ENCODE measurements around the gene MYO10. TPM values are rescaled to one million over a fixed set of nuclear protein-coding genes. Genes with fewer than 3 reads are reported as not detected.

Gene MYO10
- total and polyA plus RNA-seq, 4 experiments from 2014 or later: 0.05 to 0.17 TPM; not detected in 2

GRCh38 chr5:16856531-16856930 lies 79.6 kb downstream of the MYO10 start:
- H3K4me1 Mint-ChIP-seq: no peaks in the 10 kb centered on the region
- H3K36me3 Mint-ChIP-seq: no peaks in the 10 kb centered on the region
- intact Hi-C loops (cut with micrococcal nuclease): no loop called here
- no peak overlapping the region for H3K4me3 ChIP-seq (ENCODE audit: low read length in 2 of 2)
- ChIA-PET CTCF (ENCODE audit: partially characterized antibody) (no interaction called here), POLR2A (ENCODE audit: partially characterized antibody) (no interaction called here)
- DNase-seq: no peak
- H3K4me1 ChIP-seq (ENCODE audit: insufficient read depth, low read length): no peaks in the 10 kb centered on the region
- H3K27ac Mint-ChIP-seq: no peak overlapping the region
- no peaks in the 10 kb centered on the region for H3K9me3 ChIP-seq (ENCODE audit: control insufficient read depth in 1 of 2, low read length in 2 of 2)
- no peaks in the 10 kb centered on the region for H3K36me3 ChIP-seq (ENCODE audit: insufficient read depth, low read length)
- H3K27me3 ChIP-seq (ENCODE audit: insufficient read depth, low read length): no peaks in the 10 kb centered on the region
- H3K27me3 Mint-ChIP-seq: peaks cover 0 to 1% of the 10 kb centered on the region in 2 donors
- no peak overlapping the region for H3K27ac ChIP-seq (ENCODE audit: low read depth, low read length)
- H3K9me3 Mint-ChIP-seq: peaks cover 0 to 18% (median 3%) of the 10 kb centered on the region in 8 donors
- H3K4me3 Mint-ChIP-seq: no peak overlapping the region

GRCh38 chr5:16855898-16856297 lies 80.2 kb downstream of the MYO10 start:
- no peaks in the 10 kb centered on the region for H3K27me3 ChIP-seq (ENCODE audit: insufficient read depth, low read length)
- H3K9me3 ChIP-seq (ENCODE audit: control insufficient read depth in 1 of 2, low read length in 2 of 2): no peaks in the 10 kb centered on the region
- POLR2A ChIA-PET (ENCODE audit: partially characterized antibody): no interaction called here
- intact Hi-C loops (cut with micrococcal nuclease): no loop called here
- H3K4me1 ChIP-seq (ENCODE audit: insufficient read depth, low read length): no peaks in the 10 kb centered on the region
- H3K9me3 Mint-ChIP-seq: peaks cover 0 to 18% (median 3%) of the 10 kb centered on the region in 8 donors
- no peak overlapping the region for H3K4me3 Mint-ChIP-seq
- CTCF ChIA-PET (ENCODE audit: partially characterized antibody): no interaction called here
- no peak overlapping the region for H3K4me3 ChIP-seq (ENCODE audit: low read length in 2 of 2)
- no peak overlapping the region for H3K27ac Mint-ChIP-seq
- no peaks in the 10 kb centered on the region for H3K4me1 Mint-ChIP-seq
- H3K36me3 ChIP-seq (ENCODE audit: insufficient read depth, low read length): no peaks in the 10 kb centered on the region
- H3K27me3 Mint-ChIP-seq: peaks cover 0 to 1% of the 10 kb centered on the region in 2 donors
- H3K27ac ChIP-seq (ENCODE audit: low read depth, low read length): no peak overlapping the region
- DNase-seq: no peak
- H3K36me3 Mint-ChIP-seq: no peaks in the 10 kb centered on the region

GRCh38 chr5:16855485-16855884 lies 80.6 kb downstream of the MYO10 start:
- Mint-ChIP-seq H3K4me1 (no peaks in the 10 kb centered on the region), H3K9me3 (peaks cover 0 to 18% (median 3%) of the 10 kb centered on the region in 8 donors), H3K27ac (no peak overlapping the region), H3K36me3 (no peaks in the 10 kb centered on the region), H3K27me3 (peaks cover 0 to 1% of the 10 kb centered on the region in 2 donors), H3K4me3 (no peak overlapping the region)
- no peaks in the 10 kb centered on the region for H3K4me1 ChIP-seq (ENCODE audit: insufficient read depth, low read length)
- H3K27me3 ChIP-seq (ENCODE audit: insufficient read depth, low read length): no peaks in the 10 kb centered on the region
- H3K27ac ChIP-seq (ENCODE audit: low read depth, low read length): no peak overlapping the region
- H3K4me3 ChIP-seq (ENCODE audit: low read length in 2 of 2): no peak overlapping the region
- POLR2A ChIA-PET (ENCODE audit: partially characterized antibody): no interaction called here
- H3K9me3 ChIP-seq (ENCODE audit: control insufficient read depth in 1 of 2, low read length in 2 of 2): no peaks in the 10 kb centered on the region
- CTCF ChIA-PET (ENCODE audit: partially characterized antibody): no interaction called here
- intact Hi-C loops (cut with micrococcal nuclease): no loop called here
- DNase-seq: no peak
- no peaks in the 10 kb centered on the region for H3K36me3 ChIP-seq (ENCODE audit: insufficient read depth, low read length)

- Histone ChIP-seq H3K9me3 (ENCODE audit: control insufficient read depth in 1 of 2, low read length in 2 of 2) (no peaks in the 10 kb centered on the region), H3K4me3 (ENCODE audit: low read length in 2 of 2) (no peak overlapping the region), H3K27ac (ENCODE audit: low read depth, low read length) (no peak overlapping the region), H3K27me3 (ENCODE audit: insufficient read depth, low read length) (no peaks in the 10 kb centered on the region), H3K36me3 (ENCODE audit: insufficient read depth, low read length) (no peaks in the 10 kb centered on the region), H3K4me1 (ENCODE audit: insufficient read depth, low read length) (no peaks in the 10 kb centered on the region)
- CTCF ChIA-PET (ENCODE audit: partially characterized antibody): no interaction called here
- no peak overlapping the region for H3K27ac Mint-ChIP-seq
- no peak overlapping the region for H3K4me3 Mint-ChIP-seq
- H3K9me3 Mint-ChIP-seq: peaks cover 0 to 18% (median 3%) of the 10 kb centered on the region in 8 donors
- no peak for DNase-seq
- H3K4me1 Mint-ChIP-seq: no peaks in the 10 kb centered on the region
- H3K27me3 Mint-ChIP-seq: peaks cover 0 to 1% of the 10 kb centered on the region in 2 donors
- intact Hi-C loops (cut with micrococcal nuclease): no loop called here
- POLR2A ChIA-PET (ENCODE audit: partially characterized antibody): no interaction called here
- no peaks in the 10 kb centered on the region for H3K36me3 Mint-ChIP-seq
Observed at GRCh38 chr5:16854351-16854750, 81.7 kb downstream of the MYO10 start.

- intact Hi-C loops (cut with micrococcal nuclease): no loop called here
- Mint-ChIP-seq H3K9me3 (peaks cover 0 to 13% (median 0%) of the 10 kb centered on the region in 8 donors), H3K4me3 (no peak overlapping the region), H3K27ac (no peak overlapping the region), H3K27me3 (peaks cover 0 to 1% of the 10 kb centered on the region in 2 donors), H3K4me1 (no peaks in the 10 kb centered on the region), H3K36me3 (no peaks in the 10 kb centered on the region)
- Histone ChIP-seq H3K27ac (ENCODE audit: low read depth, low read length) (no peak overlapping the region), H3K27me3 (ENCODE audit: insufficient read depth, low read length) (no peaks in the 10 kb centered on the region), H3K4me3 (ENCODE audit: low read length in 2 of 2) (no peak overlapping the region), H3K9me3 (ENCODE audit: control insufficient read depth in 1 of 2, low read length in 2 of 2) (no peaks in the 10 kb centered on the region), H3K4me1 (ENCODE audit: insufficient read depth, low read length) (no peaks in the 10 kb centered on the region), H3K36me3 (ENCODE audit: insufficient read depth, low read length) (no peaks in the 10 kb centered on the region)
- no peak for DNase-seq
- POLR2A ChIA-PET (ENCODE audit: partially characterized antibody): no interaction called here
- CTCF ChIA-PET (ENCODE audit: partially characterized antibody): no interaction called here
Observed at GRCh38 chr5:16853518-16853917, 82.6 kb downstream of the MYO10 start.

GRCh38 chr5:16852251-16853005 lies 83.7 kb downstream of the MYO10 start:
- H3K36me3 ChIP-seq (ENCODE audit: insufficient read depth, low read length): no peaks in the 10 kb centered on the region
- Mint-ChIP-seq H3K27me3 (peaks cover 0 to 1% of the 10 kb centered on the region in 2 donors), H3K36me3 (no peaks in the 10 kb centered on the region), H3K4me1 (no peaks in the 10 kb centered on the region), H3K4me3 (no peak overlapping the region), H3K27ac (no peak overlapping the region), H3K9me3 (peaks cover 0 to 3% (median 0%) of the 10 kb centered on the region in 8 donors)
- no peak overlapping the region for H3K4me3 ChIP-seq (ENCODE audit: low read length in 2 of 2)
- no peaks in the 10 kb centered on the region for H3K27me3 ChIP-seq (ENCODE audit: insufficient read depth, low read length)
- H3K9me3 ChIP-seq (ENCODE audit: control insufficient read depth in 1 of 2, low read length in 2 of 2): no peaks in the 10 kb centered on the region
- intact Hi-C loops (cut with micrococcal nuclease): no loop called here
- ChIA-PET POLR2A (ENCODE audit: partially characterized antibody) (no interaction called here), CTCF (ENCODE audit: partially characterized antibody) (no interaction called here)
- DNase-seq: no peak
- H3K4me1 ChIP-seq (ENCODE audit: insufficient read depth, low read length): no peaks in the 10 kb centered on the region
- no peak overlapping the region for H3K27ac ChIP-seq (ENCODE audit: low read depth, low read length)

- H3K27me3 ChIP-seq (ENCODE audit: insufficient read depth, low read length): no peaks in the 10 kb centered on the region
- H3K36me3 Mint-ChIP-seq: no peaks in the 10 kb centered on the region
- ChIA-PET POLR2A (ENCODE audit: partially characterized antibody) (no interaction called here), CTCF (ENCODE audit: partially characterized antibody) (no interaction called here)
- no peaks in the 10 kb centered on the region for H3K9me3 ChIP-seq (ENCODE audit: control insufficient read depth in 1 of 2, low read length in 2 of 2)
- peaks cover 0 to 2% (median 0%) of the 10 kb centered on the region in 8 donors for H3K9me3 Mint-ChIP-seq
- H3K27ac Mint-ChIP-seq: no peak overlapping the region
- intact Hi-C loops (cut with micrococcal nuclease): no loop called here
- H3K27ac ChIP-seq (ENCODE audit: low read depth, low read length): no peak overlapping the region
- H3K4me1 Mint-ChIP-seq: no peaks in the 10 kb centered on the region
- DNase-seq: no peak
- no peaks in the 10 kb centered on the region for H3K36me3 ChIP-seq (ENCODE audit: insufficient read depth, low read length)
- no peak overlapping the region for H3K4me3 ChIP-seq (ENCODE audit: low read length in 2 of 2)
- H3K4me3 Mint-ChIP-seq: no peak overlapping the region
- no peaks in the 10 kb centered on the region for H3K4me1 ChIP-seq (ENCODE audit: insufficient read depth, low read length)
- peaks cover 0 to 1% of the 10 kb centered on the region in 2 donors for H3K27me3 Mint-ChIP-seq
Observed at GRCh38 chr5:16849775-16850174, 86.3 kb downstream of the MYO10 start.

Data from CD4-positive, alpha-beta memory T cell (primary cell).